SW 1271 (cell line): Measurements from ENCODE around the gene CACNA1C.

Experiments
- DNase-seq, 2 experiments: peaks; one replicate each; lab custom pipeline; 2025; lab: John Stamatoyannopoulos, UW

The CACNA1C gene

DNA sequence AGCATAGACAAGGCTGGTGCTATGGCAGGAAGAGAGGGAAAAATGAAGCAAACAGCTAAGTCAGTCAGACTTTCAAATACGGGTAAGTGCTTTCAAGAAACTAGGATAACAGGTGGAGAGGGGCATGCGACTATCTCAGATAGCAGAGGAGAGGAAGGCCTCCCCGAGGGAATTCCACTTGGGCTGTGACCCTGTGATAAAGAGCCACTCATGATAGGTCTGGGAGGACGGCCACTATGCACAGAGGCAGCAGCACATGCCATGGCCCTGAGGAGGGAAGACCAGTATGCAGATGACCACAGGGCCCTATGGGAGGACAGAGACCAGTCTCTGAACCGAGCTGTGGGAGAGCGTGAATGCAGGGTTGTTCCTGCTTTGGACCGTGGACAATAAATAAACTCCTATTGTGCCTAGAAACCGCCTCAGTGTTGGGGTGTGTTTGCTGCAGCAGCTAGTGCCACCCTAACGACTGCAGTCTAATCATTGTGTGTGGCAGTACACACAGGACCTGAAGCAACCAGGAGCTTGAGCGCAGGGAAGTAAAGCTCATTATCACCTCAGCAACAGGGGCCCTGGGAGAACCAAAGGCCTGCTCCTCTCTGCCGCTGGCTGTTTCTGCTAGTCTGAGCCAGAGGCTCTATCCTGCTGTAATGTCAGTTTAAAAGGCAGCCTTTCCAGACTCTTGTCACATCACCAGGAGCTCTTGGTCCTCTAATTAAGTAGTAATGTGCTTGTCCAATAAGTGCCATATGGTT lies 119.1 kb downstream of the CACNA1C start:
- DNase-seq = no peak

DNA sequence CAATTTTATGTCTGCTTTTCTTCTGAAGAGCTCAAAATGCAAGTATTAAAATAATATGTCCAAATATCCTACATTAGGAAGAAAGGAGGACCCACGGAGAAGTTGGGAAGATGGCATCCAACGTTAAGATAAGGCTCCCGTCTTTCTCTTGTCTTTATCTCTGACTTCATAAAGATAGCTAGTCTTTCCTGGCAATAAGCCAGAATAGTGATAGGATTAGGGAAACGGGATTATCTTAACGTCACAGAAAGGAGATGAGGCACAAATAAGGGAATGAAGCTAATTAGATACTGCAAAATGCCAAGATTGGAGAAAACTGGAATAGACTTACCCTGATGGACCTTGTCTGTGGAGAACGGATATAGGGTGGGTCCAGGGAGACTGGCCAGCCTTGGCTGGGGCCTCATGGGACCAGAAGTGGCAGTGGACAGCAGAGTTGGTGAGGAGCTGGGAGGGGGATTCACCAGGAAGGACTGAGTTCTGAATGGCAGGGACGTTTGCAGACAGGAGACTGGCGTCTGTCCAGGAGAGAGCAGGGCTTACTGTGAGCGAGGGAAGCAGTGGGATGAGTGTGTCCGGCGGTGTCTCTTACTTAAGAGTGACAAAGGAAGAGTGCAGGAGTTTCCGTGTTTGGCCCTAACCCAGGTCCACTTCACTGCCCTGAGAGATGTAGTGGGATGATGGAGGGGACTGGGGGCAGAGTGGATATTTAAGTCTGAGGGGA lies 119.9 kb downstream of the CACNA1C start:
- no peak for DNase-seq

DNA sequence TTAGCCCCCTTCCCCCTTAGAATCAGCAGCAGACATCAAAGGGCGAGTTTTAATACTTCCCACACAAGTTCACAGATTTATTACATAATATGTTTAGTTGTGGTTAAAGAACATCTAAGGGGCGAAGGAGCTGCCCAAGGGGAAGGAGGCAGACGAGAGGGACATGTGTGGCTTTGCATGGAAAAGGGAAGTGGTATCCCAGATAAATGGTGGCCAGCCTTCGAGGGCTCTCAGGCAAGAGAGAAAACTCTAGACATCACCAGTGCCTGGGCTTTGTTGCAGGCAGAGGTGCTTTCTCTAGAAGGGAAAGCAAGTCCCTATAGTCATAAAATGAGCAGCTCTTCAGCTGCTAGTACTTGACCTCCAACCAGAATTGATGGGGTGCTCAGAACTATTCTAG lies 121.2 kb downstream of the CACNA1C start:
- DNase-seq = no peak

DNA sequence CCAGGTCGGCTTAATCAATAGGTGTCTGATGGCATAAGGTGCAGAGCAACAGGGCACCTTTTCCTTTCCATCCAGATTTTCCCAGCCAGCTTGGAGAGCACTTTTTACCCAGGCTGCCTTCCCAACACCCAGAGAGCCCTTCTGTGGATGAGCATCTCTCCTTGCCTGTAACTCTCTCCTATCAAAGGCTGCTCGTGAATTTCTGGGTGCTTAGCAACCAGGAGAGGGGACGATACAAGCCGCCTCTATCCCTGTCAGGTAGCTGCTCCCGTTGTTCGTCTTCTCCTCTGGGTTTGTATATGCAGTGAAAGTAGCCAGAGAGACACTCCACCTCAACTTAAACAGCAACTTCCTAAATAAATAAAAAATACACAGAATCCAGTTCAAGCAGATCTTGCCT lies 124.2 kb downstream of the CACNA1C start:
- DNase-seq = no peak

DNA sequence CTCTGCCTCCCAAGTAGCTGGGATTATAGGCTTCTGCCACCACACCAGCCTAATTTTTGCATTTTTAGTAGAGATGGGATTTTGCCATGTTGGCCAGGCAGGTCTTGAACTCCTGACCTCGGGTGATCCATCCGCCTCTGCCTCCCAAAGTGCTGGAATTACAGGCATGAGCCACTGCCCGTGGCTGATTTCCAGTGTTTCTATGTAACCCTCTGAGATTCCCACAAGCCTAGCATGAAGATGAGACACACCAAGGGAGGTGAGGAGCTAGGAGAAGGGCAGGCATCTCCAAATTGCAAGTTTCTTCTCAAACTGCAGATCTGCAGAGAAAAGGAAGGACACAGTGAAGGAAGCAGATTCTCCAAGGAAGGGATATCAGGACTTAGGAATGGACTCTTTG lies 125.0 kb downstream of the CACNA1C start:
- DNase-seq = no peak

DNA sequence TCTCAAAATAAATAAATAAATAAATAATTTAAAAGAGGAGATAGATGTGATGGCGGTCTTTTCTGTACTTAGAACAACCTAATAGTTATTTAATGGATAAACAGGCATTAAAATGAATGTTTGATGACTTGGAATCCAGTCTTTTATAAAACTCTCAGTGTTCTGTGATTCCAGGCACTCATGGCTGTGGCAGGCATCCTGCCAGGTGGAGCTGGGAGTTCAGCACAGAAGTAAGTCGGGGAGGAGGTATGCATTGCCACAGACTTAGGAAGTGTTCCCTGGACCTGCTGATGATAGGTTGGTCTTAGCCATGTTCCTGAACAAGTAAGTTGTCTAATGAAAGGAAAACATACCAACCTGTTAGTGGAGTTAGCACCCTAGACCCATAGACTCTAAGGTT lies 126.3 kb downstream of the CACNA1C start:
- DNase-seq = no peak

DNA sequence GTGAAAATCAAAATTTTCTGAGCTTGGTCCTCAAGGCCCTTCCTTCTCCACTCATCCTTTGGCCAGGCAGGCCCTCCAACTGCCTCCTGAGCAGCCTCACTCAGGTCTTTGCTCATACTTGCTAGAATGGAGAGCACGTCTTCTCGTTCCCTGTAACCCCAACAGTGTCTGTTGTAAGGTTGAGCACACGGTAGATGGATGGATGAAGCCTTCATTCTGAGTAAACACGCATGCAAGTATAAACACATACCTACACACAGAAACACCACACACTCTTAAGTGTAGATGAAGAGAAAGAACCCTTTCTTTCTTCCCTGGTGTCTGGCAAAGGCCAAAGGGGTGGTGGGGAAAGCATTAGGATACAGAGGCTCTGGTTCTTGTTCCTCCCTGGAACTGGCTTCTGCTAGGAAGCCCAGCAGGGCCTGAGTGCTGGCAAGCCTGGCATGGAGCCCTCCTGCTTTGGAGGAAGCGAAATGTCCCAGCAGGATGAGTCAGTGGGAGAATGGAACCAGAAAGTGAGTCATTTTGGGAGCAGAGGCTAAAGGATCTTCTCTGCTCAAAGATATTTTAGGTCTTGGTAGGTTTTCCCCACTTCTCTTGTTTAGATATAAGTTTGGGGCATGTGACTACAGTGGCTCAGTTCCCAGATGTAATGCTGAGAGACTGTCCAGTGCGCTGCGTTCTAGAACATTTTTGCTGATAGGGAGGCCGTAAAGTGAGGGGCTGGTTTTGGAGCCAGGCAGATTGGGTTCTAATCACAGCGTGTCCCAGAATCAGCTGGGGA lies 127.4 kb downstream of the CACNA1C start:
- no peak for DNase-seq

DNA sequence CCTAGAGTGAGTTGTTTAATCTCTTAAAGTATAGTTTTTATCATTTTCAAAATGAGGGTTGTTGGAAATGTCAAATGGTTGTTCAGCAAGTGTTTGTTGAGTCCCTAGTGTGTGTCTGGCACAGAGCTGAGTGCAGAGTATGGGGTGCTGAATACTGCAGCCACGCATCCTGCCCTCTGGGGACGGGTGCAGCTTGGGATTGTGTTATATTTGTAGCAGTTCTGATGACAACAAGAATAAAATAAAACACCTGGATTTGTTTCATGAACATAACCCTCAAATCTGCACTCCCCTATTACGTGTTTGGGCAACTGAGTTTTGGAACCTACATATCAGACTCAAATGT lies 127.9 kb downstream of the CACNA1C start:
- DNase-seq = no peak

DNA sequence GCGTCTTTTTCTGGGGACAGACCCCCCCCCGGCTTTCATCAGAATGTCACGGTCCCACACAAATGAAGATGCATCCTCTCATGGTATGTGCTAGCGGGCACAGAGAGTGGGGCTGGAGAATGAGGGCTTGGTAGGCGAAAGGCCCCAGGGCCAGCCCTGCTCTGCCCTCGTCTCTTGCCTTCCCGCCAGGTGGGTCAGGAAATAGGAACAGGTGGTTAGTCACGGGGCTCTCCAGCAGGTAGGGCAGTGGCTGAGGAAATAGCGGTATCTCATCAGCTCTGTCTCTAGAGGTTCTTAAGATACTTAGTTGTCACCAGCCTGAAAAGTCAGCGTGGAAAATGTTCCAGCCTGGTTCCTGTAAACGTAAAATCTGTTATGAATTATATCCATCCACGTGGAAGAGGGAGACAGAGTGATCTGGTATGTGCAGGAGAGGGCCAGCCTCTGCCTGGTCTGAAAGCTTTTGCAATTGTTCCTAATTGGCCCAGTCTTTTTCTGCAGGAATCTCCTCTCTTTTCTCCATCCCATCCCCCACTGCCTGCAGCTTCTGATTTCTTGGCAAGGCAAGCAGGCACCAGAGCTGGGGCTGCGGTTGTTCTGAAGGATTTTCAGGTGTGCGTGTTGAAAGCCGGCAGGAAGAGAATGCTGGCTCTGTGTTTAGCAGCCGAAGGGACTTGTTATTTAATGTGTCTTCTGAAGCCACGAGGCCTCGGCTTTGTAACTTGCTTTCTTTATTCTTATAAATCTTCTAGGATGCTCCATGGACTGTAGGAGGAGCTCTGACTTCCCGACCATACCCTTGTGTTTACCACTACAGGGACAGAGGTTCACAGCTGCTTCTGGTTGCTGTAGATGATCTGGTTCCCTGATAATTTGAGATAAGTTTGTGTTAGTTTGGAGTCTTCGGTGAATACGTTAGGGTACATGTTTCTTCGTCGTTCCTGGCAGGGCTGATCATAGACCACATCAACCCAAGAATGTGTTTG lies 131.1 kb downstream of the CACNA1C start:
- DNase-seq = no peak

DNA sequence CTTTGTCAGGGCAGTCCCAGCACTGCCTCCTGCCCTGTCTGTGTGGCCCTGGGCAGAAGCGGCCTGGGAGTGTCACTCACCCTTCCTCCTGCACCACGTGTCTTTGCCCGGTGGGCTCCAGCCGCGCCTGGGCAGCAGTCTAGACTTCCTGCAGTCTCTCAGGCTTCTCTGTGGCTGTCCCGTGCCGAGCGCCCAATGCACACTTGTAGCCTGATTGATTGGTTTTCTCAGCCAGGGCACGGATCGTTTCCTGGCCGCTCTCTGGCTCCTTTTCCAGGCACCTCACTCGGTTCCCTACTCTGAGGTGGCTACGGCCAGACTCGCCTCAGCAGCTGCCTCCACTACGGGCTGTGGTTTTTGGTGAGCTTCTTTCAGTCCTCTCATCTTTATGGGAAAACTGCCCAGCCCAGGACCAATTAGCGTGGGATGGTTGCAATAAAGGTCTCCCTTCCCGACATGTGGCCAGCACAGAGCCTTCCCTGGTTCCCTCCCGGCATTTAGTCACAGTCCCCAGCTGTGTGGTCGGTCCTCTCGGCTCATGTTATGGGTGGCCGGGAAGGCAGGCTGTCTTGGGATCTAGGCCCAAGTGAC lies 133.1 kb downstream of the CACNA1C start:
- no peak for DNase-seq

DNA sequence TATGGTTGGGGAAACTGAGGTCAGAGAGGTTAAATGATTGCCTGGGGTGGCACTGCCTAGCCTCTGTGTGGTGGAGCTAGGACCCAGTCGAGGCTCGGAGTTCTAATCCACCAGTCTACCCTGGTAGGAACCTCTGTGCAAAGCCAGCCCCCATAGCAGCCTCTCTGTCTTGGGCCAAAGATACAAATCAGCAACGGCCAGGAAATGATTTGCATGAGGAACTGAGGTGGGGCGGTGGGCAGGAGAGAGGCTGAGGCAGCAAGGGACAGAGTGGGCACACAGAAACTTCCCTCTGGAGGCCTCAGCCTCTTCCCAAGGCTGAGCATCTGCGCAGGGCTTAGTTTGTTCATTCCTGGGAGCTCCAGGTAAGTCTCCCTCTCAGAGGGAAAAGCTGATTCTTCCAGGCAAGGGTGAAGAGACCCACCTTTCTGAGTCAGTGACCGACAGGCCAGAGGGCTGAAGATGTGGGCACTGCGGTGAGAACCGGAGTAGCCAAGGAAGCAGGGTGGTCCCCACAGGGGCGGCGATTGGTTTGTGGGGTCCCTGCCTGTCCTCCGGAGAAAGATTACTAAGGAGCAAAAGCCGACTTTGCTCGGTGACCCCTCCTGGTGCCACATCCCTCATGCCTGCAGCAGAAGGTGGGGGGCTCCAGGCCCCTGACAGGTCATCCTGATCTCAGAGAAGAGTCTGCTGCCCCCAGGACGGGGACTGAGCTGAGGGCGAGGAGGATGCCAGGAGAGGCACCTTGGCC lies 134.6 kb downstream of the CACNA1C start:
- DNase-seq = no peak

DNA sequence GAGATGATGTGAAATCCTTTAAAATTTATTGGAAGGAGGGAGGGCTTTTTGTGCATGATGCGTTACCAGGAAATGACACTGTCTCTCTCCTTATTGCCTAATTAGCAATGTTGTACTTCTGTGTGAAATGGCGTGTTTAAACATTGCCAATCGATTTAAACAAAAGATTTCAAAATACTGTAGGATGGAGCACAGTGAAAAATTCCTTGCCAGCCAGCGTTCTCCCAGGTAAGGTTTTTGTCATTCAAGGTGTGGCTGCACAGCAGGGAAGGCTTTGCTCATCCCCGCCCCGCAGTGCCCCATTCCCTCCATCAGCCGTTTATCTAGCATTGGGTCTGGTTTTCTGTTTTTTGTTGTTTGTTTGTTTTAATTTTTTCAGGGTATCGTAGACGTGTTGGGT lies 137.3 kb downstream of the CACNA1C start:
- DNase-seq = no peak

DNA sequence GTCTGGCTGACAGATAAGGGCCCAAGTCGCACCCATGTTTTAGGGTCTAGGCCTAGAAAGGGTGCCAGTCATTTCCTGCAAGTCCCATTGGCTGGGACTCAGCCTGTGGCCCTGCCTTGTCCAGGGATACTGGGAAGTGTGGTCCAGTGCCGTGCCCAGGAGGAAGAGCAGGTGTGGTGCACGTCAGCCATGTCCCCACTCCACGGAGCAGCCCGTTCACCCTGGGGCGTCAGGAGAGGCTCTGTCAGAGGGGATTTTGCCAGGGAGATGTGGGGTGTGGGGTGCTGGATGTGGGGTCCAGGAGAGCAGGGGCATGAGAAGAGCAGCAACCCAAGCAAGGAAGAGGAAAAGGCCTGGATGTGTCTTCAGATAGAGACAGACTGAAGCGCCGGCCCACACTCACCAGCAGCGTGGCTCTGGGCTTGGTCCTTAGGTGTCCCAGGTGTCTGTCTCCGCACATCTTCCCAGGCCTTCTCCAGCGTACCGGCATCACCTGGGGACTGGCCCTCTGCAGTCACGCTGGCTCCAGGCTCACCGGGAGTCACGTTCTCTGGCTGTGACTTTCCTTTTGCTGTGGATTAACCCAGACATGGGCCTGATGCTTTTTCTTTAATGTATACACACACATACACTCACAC lies 138.2 kb downstream of the CACNA1C start:
- no peak for DNase-seq

DNA sequence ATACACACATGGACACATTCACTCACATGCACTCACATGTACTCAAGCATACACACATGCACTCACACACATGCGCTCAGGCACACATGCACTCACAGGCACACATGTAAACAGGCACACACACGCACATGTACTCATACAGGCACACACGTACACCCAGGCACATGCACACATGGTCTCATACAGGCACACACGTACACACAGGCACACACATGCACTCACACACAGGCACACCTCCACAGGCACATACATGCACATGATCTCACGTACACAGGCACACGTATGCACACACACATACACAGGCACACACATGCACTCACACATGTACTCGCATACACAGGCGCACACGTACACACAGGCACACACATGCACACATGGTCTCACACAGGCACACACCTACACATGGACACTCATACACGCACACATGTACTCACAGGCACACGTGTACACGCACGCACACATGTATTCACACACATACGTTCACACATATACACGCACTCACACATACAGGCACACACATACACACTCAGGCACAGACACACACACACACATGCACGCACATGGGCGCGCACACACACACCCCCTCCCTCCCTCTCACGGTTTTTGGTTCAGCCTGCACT lies 138.9 kb downstream of the CACNA1C start:
- DNase-seq = no peak

DNA sequence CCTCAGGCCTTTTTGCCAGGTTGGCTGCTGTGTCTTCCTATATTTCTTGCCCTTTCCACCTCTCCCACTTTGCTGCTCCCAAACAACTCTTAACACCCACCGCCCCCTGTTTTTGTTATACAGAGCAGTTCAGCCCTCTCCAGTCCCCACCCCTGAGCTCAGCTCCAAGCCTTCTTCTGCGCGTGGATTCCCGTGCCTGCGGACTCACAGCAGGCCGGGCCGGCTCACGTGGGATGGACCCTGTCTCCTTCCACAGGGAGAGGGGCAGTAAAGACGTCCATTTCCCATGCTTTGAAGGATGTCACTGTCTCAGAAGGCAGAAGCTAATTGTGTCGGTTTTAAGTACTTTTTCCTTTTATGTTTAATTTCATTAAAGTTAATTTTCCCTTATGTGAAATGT lies 139.4 kb downstream of the CACNA1C start:
- DNase-seq = no peak

DNA sequence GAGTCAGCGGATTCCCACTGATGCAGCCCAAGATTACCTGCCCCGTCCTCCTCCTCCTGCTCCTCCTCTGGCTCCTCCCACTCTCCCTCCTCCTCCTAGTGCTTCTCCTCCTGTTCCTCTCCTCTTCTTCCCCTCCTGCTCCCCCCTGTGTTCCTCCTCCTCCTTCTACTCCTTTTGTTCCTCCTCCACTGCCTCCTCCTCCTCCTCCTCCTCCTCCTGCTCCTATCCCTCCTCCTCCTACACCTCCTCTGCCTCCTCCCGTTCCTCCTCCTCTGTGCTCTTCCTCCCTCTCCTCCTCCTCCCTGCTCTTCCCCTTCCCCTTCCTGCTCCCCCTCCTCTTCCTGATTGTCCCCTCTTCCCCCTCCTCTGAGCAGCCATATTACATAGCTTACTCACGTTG lies 141.3 kb downstream of the CACNA1C start:
- DNase-seq = no peak

DNA sequence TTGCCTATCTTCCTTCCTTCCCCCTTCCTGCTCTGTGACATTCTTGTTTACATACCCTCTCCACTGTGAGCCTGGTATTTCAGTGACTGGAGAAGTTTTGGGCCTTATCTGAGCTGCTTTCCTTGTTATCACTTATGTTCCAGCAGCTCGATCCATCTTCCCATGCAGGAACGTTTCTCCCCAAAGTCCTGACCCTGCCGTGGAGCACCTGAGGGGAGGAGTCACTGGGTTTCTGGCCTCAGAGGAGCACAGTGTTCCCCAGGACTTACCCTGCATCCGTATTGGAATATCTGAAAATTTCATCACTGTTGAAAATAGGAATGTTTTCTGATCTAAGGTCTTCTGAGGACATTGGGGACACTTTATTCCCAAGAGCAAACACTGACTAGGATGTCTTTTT lies 141.8 kb downstream of the CACNA1C start:
- DNase-seq = no peak

DNA sequence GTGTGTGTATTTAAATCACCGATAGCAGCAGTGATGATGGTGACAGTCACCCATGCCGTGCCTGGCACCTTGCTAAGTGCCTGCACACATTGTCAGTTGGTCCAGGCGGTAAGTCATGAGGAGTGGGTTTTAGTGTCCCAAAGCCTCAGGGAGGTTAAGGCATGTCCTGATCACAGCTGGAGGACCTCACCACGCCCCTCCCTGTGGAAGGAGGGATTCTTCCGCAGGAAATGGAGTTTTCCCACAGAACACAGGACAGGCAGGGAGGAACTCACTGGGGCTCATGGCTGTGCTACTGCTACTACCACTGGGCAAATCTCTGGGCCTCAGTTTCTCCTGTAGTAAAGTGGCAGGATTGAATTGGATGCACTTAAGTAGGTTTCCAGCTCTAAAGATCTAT lies 142.3 kb downstream of the CACNA1C start:
- no peak for DNase-seq

DNA sequence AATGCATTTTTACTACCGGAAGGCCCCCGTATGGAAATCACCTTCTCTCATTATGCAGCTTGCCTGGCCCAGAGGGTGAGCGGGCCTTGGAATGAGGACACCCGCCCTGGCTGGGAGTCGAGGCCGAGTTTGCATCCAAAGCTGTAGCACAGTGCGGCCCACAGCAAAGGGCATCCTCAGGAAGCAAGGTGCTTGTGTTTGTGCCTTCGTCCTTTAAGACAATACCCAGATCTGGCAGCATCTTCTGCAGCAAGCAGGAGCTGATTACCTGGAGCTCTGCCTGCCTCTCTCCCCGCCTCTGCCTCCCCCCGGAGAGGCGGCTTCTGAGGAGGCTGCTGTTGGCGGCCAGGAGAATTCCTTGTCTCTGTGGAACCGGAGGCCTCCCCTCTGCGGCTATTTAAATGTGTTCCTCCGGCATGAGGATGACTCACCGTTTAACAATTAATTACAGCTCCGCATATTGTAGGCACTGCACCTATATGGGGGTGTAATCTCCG lies 145.3 kb downstream of the CACNA1C start:
- no peak for DNase-seq

DNA sequence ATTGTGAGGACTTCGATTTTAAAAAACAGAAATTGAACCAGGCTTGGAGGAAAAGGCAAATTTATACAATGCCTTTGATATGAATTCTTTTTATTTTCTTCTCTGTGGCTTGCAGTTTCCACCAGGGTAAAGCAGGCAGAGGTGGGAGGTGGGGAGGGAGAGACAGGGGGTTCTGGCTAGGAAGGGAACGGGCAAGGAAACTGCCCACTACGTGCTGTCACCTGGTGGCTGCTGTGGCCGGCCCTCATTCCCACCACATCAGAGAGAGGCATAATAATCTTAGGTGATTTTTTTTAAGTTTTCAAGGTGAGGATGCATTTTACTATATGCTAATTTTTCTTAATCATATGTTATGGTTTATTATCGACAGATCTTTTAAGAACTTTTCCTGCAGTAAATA lies 145.8 kb downstream of the CACNA1C start:
- DNase-seq = no peak
